RWPE2 (cell line): Measurements from ENCODE around the gene C2orf81.
"Not testable (repeated sequence)": the region's sequence is repeated elsewhere in the genome, so short reads cannot be mapped to it uniquely, and the experiment has no call there.

Source experiments
- ATAC-seq: fragments of 200-7000 bp; cut with Tn5 transposase; 3 replicates; pipeline ENCODE4 v1.9.1; 2021; ENCODE audit warnings: low read depth
- DNase-seq: peaks from one replicate; pipeline ENCODE4 v3.0.0-alpha.2; 2020; ENCODE audit warnings: low spot score
- H3K27ac ChIP-seq: fragments of 450-650 bp; 2 replicates; pipeline ENCODE4 v1.5.1; 2017; ENCODE audit warnings: mild to moderate bottlenecking; ENCODE audit not compliant: poor library complexity, severe bottlenecking
- H3K27me3 ChIP-seq: fragments of 250-450 bp; sonication (Bioruptor Pico); 2 replicates; pipeline ENCODE4 v1.5.1; 2021; ENCODE audit warnings: mild to moderate bottlenecking, moderate library complexity; ENCODE audit not compliant: insufficient read depth, poor library complexity, severe bottlenecking
- H3K36me3 ChIP-seq: fragments of 250-450 bp; sonication (Bioruptor Pico); 2 replicates; pipeline ENCODE4 v1.5.1; 2020; ENCODE audit warnings: low read depth, mild to moderate bottlenecking, moderate library complexity
- H3K4me1 ChIP-seq: fragments of 250-450 bp; sonication (Bioruptor Pico); 2 replicates; pipeline ENCODE4 v1.5.1; 2021; ENCODE audit warnings: mild to moderate bottlenecking, moderate library complexity; ENCODE audit not compliant: insufficient read depth, poor library complexity, severe bottlenecking
- H3K4me3 ChIP-seq: fragments of 250-450 bp; sonication (Bioruptor Pico); 2 replicates; pipeline ENCODE4 v1.5.1; 2021; ENCODE audit warnings: mild to moderate bottlenecking, moderate library complexity; ENCODE audit not compliant: severe bottlenecking
- H3K9me3 ChIP-seq: fragments of 250-450 bp; sonication (Bioruptor Pico); 2 replicates; pipeline ENCODE4 v1.5.1; 2021; ENCODE audit warnings: mild to moderate bottlenecking, moderate library complexity; ENCODE audit not compliant: severe bottlenecking
- CTCF ChIP-seq: fragments of 450-650 bp; IDR thresholded peaks from one replicate; pipeline ENCODE4 v1.5.1; 2017; ENCODE audit warnings: mild to moderate bottlenecking, moderate library complexity; ENCODE audit not compliant: poor library complexity, severe bottlenecking

C2orf81 gene

GRCh38 chr2:74423231-74424095 is 2.0 kb upstream of the C2orf81 start:
- ATAC-seq (no peak), DNase-seq (no peak)
- H3K4me1 ChIP-seq = peaks cover 27% of the 10 kb centered on the region

DNA sequence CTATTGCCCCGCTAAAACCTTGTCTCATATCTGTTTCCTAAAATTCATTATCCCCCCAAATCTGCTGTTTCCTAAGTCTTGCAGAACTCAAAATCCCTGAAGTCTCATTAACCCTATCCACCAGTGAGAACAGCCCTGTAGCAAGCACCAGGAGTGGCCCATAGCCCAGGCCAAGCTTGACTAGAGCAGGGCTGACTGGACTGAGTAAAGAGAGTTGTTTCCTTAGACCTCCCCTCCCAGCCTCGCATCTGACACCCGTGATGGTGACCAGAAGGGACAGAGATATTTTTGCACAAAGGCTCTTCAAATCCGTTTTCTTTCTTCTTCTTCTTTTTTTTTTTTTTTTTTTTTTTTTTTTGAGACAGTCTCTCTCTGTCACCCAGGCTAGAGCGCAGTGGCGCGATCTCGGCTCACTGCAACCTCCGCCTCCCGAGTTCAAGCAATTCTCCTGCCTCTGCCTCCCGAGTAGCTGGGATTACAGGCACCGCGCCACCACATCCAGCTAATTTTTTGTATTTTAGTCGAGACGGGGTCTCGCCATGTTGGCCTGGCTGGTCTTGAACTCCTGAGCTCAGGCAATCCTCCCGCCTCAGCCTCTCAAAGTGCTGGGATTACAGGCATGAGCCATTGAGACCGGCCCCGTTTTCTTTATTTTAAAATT is 846 bp downstream of the C2orf81 start:
- not testable (repeated sequence) for DNase-seq, H3K27me3 ChIP-seq, H3K9me3 ChIP-seq, ATAC-seq
- Histone ChIP-seq H3K4me1 (peaks cover 21% of the 10 kb centered on the region), H3K4me3 (peak overlapping the region; percentile 57), H3K27ac (peak overlapping the region; percentile 92), H3K36me3 (peaks cover 20% of the 10 kb centered on the region)

More at GRCh38 chr2:74423231-74424095, 2.0 kb upstream of the C2orf81 start:
- H3K27ac ChIP-seq = peak overlapping the region; percentile 92
- H3K36me3 ChIP-seq = peaks cover 47% of the 10 kb centered on the region
- H3K27me3 ChIP-seq = no peaks in the 10 kb centered on the region
- no peak for TF ChIP-seq CTCF
- no peak overlapping the region for H3K4me3 ChIP-seq
- no peaks in the 10 kb centered on the region for H3K9me3 ChIP-seq

- no peaks in the 10 kb centered on the region for H3K27me3 ChIP-seq
- ATAC-seq (no peak), DNase-seq (no peak)
- H3K36me3 ChIP-seq = peaks cover 17% of the 10 kb centered on the region
- H3K4me1 ChIP-seq = peaks cover 15% of the 10 kb centered on the region
- H3K9me3 ChIP-seq = no peaks in the 10 kb centered on the region
- H3K4me3 ChIP-seq = no peak overlapping the region
- H3K27ac ChIP-seq = no peak overlapping the region
- no peak for TF ChIP-seq CTCF
These were observed 1.4 kb downstream of the C2orf81 start for GRCh38 chr2:74420006-74420405.

- TF ChIP-seq CTCF = no peak
- no peaks in the 10 kb centered on the region for H3K27me3 ChIP-seq
- ATAC-seq = no peak
- no peaks in the 10 kb centered on the region for H3K9me3 ChIP-seq
- H3K4me3 ChIP-seq = no peak overlapping the region
- no peak for DNase-seq
- H3K4me1 ChIP-seq = peaks cover 9% of the 10 kb centered on the region
- H3K36me3 ChIP-seq = peaks cover 10% of the 10 kb centered on the region
- H3K27ac ChIP-seq = no peak overlapping the region
These were observed 2.1 kb downstream of the C2orf81 start for GRCh38 chr2:74419345-74419744.

DNA sequence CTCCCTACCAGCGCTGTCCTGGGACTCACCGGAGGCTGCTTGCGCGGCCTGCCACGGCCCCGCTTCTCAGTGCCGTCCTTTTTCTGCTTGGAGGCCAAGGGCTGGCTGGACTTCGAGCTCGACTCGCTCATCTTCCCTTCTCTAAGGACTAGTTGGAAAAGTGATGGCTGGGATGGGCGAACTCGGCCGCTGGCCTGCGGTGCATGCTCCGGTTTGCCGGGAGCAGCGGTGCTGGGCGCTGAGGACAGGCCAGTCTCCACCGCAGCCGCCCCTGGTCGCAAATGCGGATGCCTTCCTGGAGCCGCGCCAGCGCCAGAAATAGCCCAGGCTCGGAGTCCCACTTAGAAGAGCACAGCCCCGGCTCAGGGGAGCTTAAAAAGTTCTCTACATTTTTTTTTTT is 3.1 kb downstream of the C2orf81 start:
- no peak for TF ChIP-seq CTCF
- no peak for ATAC-seq
- no peak overlapping the region for H3K27ac ChIP-seq
- no peaks in the 10 kb centered on the region for H3K27me3 ChIP-seq
- peaks cover 4% of the 10 kb centered on the region for H3K4me1 ChIP-seq
- DNase-seq = no peak
- peaks cover 5% of the 10 kb centered on the region; the same call in 1 of the 2 replicates for H3K36me3 ChIP-seq
- no peaks in the 10 kb centered on the region for H3K9me3 ChIP-seq
- H3K4me3 ChIP-seq = no peak overlapping the region
